Measurements from ENCODE around the gene CRYBB1.

DNA sequence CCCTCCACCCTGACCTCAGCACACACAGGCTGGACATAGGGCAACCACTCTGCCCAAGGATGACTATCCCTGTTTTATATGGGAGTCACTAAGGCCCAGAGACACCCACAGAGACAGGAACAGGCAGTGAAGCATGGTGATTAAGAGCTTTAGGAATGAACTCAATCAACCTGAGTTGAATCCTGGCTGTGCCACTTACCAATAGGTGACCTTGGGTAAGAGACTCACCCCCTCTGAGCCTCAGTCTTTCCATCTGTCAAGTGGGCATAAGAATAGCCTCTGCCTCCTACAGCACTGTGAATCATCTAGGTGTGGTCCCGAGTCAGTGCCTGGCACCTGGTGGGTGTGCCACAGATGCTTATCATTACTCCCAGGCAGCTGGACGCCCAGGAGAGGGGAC lies 6.8 kb downstream of the CRYBB1 start:
- TF ChIP-seq, protein P1, sequence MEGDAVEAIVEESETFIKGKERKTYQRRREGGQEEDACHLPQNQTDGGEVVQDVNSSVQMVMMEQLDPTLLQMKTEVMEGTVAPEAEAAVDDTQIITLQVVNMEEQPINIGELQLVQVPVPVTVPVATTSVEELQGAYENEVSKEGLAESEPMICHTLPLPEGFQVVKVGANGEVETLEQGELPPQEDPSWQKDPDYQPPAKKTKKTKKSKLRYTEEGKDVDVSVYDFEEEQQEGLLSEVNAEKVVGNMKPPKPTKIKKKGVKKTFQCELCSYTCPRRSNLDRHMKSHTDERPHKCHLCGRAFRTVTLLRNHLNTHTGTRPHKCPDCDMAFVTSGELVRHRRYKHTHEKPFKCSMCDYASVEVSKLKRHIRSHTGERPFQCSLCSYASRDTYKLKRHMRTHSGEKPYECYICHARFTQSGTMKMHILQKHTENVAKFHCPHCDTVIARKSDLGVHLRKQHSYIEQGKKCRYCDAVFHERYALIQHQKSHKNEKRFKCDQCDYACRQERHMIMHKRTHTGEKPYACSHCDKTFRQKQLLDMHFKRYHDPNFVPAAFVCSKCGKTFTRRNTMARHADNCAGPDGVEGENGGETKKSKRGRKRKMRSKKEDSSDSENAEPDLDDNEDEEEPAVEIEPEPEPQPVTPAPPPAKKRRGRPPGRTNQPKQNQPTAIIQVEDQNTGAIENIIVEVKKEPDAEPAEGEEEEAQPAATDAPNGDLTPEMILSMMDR (IDR thresholded peaks at IDR 0.05; ENCODE audit: low read depth, low read length, poor library complexity, severe bottlenecking): no peak
- no peak for TF ChIP-seq EZH2phosphoT487 (IDR thresholded peaks at IDR 0.05; ENCODE audit: borderline replicate concordance, low read length)
